Hematopoietic multipotent progenitor cell treated with erythropoietin and hydrocortisone succinate and interleukin-3 and kit ligand, for 17 days (in vitro differentiated cells): ENCODE results near the gene TMED1.
A peak's percentile ranks its signal among the peaks of the same experiment; 100 is the strongest.

Experiments
- DNase-seq: peaks from one replicate; pipeline ENCODE4 v3.0.0-alpha.2; 2015; ENCODE audit warnings: low spot score

The TMED1 gene

GRCh38 chr19:10809651-10810285, 26.2 kb downstream of the TMED1 start:
- peak; percentile 78 for DNase-seq

- DNase-seq: peak; percentile 30
Measured at GRCh38 chr19:10808937-10809649, 26.9 kb downstream of the TMED1 start.

- DNase-seq: no peak
Measured at GRCh38 chr19:10805758-10806247, 30.2 kb downstream of the TMED1 start.

GRCh38 chr19:10805065-10805757, 30.8 kb downstream of the TMED1 start:
- DNase-seq: no peak

- DNase-seq: no peak
Measured at GRCh38 chr19:10803252-10803651, 32.8 kb downstream of the TMED1 start.

GRCh38 chr19:10802479-10802878, 33.5 kb downstream of the TMED1 start:
- DNase-seq: no peak

GRCh38 chr19:10800488-10800887, 35.5 kb downstream of the TMED1 start:
- DNase-seq: no peak

GRCh38 chr19:10797541-10798256, 38.3 kb downstream of the TMED1 start:
- DNase-seq: no peak

- DNase-seq: no peak
Measured at GRCh38 chr19:10797078-10797477, 38.9 kb downstream of the TMED1 start.

GRCh38 chr19:10796653-10797052, 39.4 kb downstream of the TMED1 start:
- DNase-seq: no peak

GRCh38 chr19:10789866-10790265, 46.1 kb downstream of the TMED1 start:
- no peak for DNase-seq

GRCh38 chr19:10788146-10788545, 47.9 kb downstream of the TMED1 start:
- DNase-seq: no peak

- no peak for DNase-seq
Measured at GRCh38 chr19:10784257-10784656, 51.8 kb downstream of the TMED1 start.

- DNase-seq: no peak
Measured at GRCh38 chr19:10782795-10783194, 53.2 kb downstream of the TMED1 start.
